ENCODE data around the gene CHCHD2. TPM values are rescaled to one million over a fixed set of nuclear protein-coding genes. Genes with fewer than 3 reads are reported as not detected.
A peak's percentile ranks its signal among the peaks of the same experiment; 100 is the strongest.
"Not testable (repeated sequence)": the region's sequence is repeated elsewhere in the genome, so short reads cannot be mapped to it uniquely, and the experiment has no call there.

The CHCHD2 gene
- total RNA-seq: 200 TPM
- long read RNA-seq, transcript CHCHD2-201 (4 exons, 901 nt): major isoform, 80 of 82 reads
- long read RNA-seq, partial matches to known transcripts: 2 of 82 reads
- long read RNA-seq, other reads (novel, unspliced or antisense): 0 of 82 reads

GRCh38 chr7:56106108-56107073 is at the start of gene CHCHD2:
Gene CHCHD2, minus strand, starts transcription at chr7:56106476. Its CDS starts 63 bp downstream, at chr7:56106413.
- intact Hi-C loops (cut with DNase I): no loop called here
- peaks cover 30% of the 10 kb centered on the region for H3K36me3 ChIP-seq

GRCh38 chr7:56131062-56131461 is 24.8 kb upstream of the CHCHD2 start:
- H3K4me3 ChIP-seq; H3K9me3 ChIP-seq; H3K27me3 ChIP-seq; H3K36me3 ChIP-seq; H3K27ac ChIP-seq; DNase-seq; intact Hi-C loops (cut with DNase I); ATAC-seq; H3K4me1 ChIP-seq: not testable (repeated sequence)

More at GRCh38 chr7:56106108-56107073, at the start of gene CHCHD2:
- no peak for TF ChIP-seq CTCF (IDR thresholded peaks at IDR 0.05)
- H3K4me3 ChIP-seq: peak within 1 kb of the TSS; percentile 75
- no peaks in the 10 kb centered on the region for H3K27me3 ChIP-seq
- peaks cover 10% of the 10 kb centered on the region for H3K4me1 ChIP-seq
- ATAC-seq: peak; percentile 100
- peak; percentile 97 for DNase-seq
- peak within 1 kb of the TSS; percentile 92 for H3K27ac ChIP-seq
- H3K9me3 ChIP-seq: no peaks in the 10 kb centered on the region

- intact Hi-C loops (cut with DNase I): no loop called here
- Histone ChIP-seq H3K4me1 (no peaks in the 10 kb centered on the region), H3K4me3 (no peak overlapping the region), H3K36me3 (no peaks in the 10 kb centered on the region), H3K27ac (no peak overlapping the region), H3K9me3 (no peaks in the 10 kb centered on the region), H3K27me3 (no peaks in the 10 kb centered on the region)
- no peak for DNase-seq
- no peak for TF ChIP-seq CTCF (IDR thresholded peaks at IDR 0.05)
- ATAC-seq: no peak
Measured at GRCh38 chr7:56127241-56127975, 21.1 kb upstream of the CHCHD2 start.

GRCh38 chr7:56125831-56126230 is 19.6 kb upstream of the CHCHD2 start:
- no peaks in the 10 kb centered on the region for H3K36me3 ChIP-seq
- H3K4me3 ChIP-seq: no peak overlapping the region
- H3K27ac ChIP-seq: no peak overlapping the region
- H3K27me3 ChIP-seq: no peaks in the 10 kb centered on the region
- no peak for TF ChIP-seq CTCF (IDR thresholded peaks at IDR 0.05)
- H3K9me3 ChIP-seq: no peaks in the 10 kb centered on the region
- DNase-seq: no peak
- H3K4me1 ChIP-seq: no peaks in the 10 kb centered on the region
- intact Hi-C loops (cut with DNase I): no loop called here
- no peak for ATAC-seq

- H3K27ac ChIP-seq: no peak overlapping the region
- no peaks in the 10 kb centered on the region for H3K4me1 ChIP-seq
- no peaks in the 10 kb centered on the region for H3K36me3 ChIP-seq
- H3K4me3 ChIP-seq: no peak overlapping the region
- ATAC-seq (no peak), DNase-seq (no peak)
- intact Hi-C loops (cut with DNase I): no loop called here
- TF ChIP-seq CTCF (IDR thresholded peaks at IDR 0.05): no peak
- H3K9me3 ChIP-seq: no peaks in the 10 kb centered on the region
- no peaks in the 10 kb centered on the region for H3K27me3 ChIP-seq
Measured at GRCh38 chr7:56124981-56125380, 18.7 kb upstream of the CHCHD2 start.

GRCh38 chr7:56121440-56121839 is 15.2 kb upstream of the CHCHD2 start:
- no peak for TF ChIP-seq CTCF (IDR thresholded peaks at IDR 0.05)
- ATAC-seq (no peak), DNase-seq (no peak)
- H3K27me3 ChIP-seq: peaks cover 11% of the 10 kb centered on the region
- H3K27ac ChIP-seq: no peak overlapping the region
- intact Hi-C loops (cut with DNase I): no loop called here
- no peak overlapping the region for H3K4me3 ChIP-seq
- no peaks in the 10 kb centered on the region for H3K36me3 ChIP-seq
- no peaks in the 10 kb centered on the region for H3K4me1 ChIP-seq
- H3K9me3 ChIP-seq: no peaks in the 10 kb centered on the region
